Measurements from ENCODE around the gene ICE2.

ICE2 gene

DNA sequence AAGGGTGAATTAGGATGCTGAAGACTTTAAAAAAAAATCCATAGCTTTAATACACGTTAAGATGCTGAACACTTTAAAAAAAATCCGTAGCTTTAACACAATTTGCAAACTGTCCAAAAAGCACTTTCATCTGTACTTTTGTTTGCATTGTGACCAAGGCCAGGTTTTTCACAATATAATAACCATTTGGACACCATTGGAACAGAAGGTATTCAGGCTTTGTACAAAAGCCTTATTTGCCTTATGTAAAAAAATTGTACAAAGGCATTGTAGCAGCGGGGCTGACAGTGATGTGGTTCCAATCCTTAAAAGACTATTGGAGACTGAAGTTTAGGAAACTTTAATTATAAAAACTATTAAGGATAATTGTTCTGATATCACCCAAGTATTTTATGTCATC, 15.2 kb upstream of the ICE2 start:
- no peak for FAIRE-seq

DNA sequence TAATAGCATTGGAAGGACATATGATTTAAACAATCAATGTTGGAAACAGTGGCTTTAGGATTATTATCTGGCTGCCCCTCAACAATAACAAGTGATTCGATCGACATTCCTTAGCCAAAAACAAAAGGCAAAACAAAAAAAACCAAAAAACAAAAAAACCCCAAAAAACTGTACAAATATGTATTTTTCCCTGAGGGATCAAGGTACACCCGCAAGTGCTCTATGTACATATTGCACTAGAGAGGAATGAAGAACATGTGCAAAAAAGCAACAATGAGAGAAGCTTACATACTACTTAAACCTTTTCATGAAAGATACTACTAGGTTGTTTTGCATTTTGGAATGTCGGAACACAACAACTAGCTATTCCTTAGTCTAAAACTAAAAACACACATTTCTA, 14.2 kb upstream of the ICE2 start:
- FAIRE-seq = no peak

DNA sequence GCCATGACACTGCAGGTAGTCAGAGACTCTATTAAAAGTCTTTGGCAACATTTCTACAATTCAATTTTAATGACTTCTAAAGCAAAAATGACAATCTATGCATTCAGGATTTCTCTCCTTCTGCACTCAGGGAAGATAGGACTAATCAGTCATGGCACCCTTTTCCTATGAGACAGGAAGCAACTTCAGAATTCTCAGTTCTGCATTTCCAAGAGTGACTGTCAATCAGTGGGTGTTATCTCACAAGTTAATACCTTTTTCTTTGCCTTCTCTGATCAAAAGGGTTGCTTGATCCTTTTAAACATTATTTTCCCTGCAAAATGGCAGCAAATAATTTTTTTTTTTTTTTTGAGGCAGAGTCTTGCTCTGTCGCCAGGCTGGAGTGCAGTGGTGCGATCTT, 7.8 kb upstream of the ICE2 start:
- FAIRE-seq = no peak

DNA sequence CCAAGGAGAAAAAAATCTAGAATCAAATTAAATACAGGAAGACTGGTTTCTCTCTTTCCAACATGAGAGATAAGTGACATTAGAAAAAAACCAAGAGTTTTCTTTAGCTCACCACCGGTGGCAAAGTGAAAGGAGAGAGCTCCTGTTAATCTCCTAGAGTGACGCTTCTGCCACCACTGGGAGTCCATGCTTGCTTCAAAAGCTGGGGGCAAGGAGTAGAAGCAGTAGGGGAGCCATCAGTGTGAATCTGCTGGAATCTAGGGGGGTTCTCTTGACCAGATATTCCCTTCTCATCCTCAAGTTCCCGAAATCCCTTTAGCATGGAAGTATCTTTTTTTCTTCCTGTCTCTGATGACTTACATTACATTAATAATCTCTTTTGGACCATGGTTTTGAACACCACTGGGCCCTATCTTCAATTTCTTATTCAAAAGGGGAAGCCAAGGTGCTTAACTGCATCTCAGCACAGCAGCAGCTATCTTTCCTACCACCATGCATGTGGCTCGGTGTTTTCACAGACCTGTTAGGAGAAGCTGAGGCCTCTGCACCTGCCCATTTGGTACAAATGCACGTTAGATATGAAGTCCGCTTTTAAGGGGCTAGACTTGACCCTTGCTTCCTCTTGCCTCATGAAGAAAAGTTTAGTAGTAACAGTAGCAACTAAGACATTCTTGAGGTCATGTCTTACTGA, 6.6 kb upstream of the ICE2 start:
- no peak for FAIRE-seq

DNA sequence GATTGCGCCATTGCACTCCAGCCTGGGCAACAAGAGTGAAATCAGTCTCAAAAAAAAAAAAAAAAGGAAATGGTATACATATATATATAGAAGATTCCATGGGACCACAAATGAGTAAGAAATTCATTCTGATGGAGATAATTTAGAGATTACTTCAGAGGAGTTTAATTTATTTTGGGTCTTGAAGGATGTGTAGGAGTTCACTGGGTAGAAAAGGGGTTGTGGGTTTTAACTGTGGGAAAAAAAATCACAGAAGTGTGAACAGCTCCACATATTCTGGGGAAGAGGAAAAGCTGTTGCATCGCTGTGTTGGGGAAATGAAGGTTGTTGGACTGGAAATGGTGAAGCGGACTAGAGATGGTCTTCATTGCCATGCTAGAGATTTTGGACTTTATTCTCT, 4.1 kb upstream of the ICE2 start:
- FAIRE-seq = no peak

DNA sequence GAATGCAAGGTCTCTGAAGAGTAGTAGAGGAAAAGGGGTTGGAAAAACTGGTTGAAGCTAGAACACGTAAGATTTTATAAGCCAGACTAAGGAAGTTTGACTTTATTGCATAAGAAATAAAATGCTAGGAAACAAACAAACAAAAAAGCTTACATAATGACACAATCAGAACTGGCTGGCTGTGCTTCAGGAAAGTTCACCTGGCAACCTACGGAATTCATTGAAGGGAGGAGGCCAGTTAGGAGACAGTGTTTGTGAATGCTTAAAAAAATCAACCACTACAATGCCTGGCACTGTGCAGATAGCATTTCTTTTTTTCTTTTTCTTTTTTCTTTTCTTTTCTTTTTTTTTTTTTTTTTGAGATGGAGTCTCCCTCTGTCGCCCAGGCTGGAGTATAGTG, 1.9 kb upstream of the ICE2 start:
- no peak for FAIRE-seq

DNA sequence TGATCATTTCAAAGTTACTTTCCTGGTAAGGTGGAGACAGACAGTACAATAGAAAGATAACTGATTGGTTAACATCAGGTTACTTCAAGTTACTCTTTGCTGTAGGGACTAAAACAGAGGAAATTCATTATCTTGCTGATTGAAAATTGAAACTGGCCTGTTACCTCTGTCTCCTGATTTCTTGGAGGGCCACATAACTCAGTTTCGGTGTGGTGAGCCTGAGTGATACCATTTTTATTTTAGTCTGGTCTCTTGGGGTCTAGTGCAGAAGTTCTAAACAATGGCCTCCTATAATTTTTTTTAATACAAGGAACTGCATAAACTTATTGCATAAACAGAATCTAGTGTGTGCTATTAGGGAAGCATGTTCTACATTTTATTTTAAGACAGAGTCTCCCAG, 1.2 kb upstream of the ICE2 start:
- FAIRE-seq = no peak

DNA sequence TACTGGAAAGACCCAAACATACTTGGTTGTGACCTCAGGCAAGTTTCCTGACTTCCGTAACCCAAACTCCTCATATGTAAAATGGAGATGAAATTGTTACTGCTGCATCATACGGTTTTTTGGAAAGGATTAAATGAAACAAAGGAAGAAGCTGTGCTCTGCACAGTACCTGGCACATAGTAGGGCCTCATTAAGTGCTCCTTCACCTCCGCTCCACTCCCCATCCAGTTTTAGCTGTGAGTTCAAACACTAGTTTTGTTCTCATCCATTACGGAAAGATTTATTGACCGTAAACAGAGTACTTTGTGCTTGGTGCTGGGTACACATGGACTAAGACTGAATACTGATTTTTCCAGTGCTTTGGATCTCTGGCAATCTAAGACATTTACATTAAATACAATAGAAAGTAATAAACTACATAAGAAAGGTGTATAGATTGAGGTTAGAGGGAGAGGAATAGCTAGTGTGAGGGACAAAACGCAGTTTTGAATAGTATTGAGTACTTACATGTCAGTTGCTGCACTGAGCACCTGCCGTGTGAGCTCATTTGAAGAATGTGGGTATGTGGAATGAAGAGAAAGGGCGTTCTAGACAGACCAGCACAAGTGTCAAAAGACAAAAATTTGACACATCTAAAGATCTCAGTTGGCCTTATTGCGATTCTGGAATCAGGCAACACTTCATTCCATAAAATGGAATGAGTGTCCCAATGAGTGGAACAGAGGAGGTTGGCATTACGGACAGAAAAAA, 594 bp upstream of the ICE2 start:
- FAIRE-seq = no peak

DNA sequence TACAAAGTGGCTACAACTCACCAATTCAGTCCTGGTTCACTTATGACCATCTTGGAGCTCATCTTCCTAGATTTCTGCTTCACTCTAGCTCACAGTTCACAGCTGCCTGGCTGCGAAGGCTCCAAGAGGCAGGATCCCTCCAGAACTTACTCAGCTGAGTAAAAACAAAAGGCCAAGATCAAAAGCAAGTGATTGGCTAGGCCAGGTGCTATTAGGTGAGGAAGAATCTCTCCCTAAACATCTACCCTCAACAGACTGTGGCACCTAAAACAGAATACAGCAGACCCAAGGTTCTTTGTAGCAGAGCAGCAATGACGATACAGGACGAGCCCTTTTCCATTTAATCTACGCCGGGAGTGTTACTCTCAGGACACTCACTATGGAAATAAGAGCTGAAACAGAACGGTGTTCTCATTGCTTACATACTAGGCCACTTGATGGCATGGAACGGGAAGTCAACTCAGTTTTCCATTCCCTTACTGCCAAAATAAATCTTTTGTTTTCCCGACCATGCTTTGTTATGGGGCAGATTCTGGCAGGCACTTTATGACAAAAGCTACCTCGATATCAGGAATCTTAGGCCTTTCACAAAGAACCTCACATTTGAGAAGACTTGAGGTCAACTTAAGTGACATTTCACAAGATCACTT, 901 bp downstream of the ICE2 start:
- FAIRE-seq = no peak

DNA sequence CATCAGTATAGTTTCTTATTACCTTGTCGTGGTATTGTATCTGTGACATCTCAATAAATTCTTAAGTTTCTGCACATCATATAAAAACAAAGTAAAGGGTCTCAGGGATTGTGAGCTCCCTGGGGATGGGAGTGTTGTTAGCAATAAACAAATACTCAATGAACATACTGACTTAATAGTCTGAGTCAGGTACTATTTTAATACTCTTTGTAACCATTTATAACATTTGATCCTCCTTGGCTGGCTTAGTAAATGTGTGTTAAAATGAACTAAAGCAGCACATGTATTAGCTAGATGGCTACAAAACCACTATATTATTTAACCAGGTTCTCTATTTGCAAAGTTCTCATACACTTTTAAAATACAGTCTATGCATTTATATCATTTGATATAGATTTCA, 1.8 kb downstream of the ICE2 start:
- no peak for FAIRE-seq

DNA sequence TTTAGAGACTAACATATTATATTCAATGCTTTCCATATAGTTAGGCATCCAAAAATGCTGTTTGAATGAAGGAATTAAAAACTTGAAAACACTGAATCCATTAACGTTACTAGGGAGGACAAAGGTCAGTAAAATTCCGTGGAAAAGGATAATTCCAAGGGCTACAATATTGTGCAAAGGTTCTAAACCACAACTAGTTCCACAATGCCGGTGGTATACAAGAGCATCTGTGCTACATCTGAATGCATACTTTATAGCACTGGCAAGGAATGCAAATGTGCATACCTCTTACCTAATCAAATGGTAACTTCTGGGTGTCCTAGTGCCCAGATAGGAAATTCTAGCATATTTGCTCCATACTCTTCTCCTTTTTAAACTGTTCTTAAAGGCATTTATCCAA, 2.2 kb downstream of the ICE2 start:
- FAIRE-seq = no peak

DNA sequence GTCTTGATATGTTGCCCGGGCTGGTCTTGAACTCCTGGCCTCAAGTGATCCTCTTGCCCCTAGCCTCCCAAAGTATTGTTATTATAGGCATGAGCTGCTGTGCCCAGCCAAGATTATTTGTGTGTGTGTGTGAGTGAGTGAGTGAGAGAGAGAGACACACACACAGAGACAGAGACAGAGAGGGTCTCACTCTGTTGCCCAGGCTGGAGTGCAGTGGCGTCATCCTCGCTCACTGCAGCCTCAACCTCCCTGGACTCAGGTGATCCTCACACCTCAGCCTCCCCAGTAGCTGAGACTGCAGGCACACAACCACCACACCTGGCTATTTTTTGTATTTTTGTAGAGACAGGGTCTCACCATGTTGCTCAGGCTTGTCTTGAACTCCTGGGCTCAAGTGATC, 5.8 kb downstream of the ICE2 start:
- FAIRE-seq = no peak

DNA sequence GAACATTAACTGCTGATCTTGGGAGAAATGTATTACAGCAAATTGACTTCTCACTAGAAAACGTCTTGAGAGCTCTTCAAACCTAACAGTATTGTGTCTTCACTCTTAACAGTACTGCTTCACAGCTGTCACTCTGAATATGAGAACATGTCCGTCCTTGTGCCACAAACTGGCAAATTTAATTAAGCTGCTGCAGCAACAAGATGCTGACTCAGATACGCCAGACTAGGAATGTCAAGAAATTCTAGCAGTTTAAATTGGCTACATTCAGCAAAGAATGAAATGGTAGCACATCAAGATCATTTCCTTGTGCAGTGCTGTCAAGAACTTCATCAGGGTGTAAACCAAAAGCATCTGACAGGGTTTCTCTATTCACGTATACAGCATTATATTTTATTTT, 7.6 kb downstream of the ICE2 start:
- FAIRE-seq = no peak

DNA sequence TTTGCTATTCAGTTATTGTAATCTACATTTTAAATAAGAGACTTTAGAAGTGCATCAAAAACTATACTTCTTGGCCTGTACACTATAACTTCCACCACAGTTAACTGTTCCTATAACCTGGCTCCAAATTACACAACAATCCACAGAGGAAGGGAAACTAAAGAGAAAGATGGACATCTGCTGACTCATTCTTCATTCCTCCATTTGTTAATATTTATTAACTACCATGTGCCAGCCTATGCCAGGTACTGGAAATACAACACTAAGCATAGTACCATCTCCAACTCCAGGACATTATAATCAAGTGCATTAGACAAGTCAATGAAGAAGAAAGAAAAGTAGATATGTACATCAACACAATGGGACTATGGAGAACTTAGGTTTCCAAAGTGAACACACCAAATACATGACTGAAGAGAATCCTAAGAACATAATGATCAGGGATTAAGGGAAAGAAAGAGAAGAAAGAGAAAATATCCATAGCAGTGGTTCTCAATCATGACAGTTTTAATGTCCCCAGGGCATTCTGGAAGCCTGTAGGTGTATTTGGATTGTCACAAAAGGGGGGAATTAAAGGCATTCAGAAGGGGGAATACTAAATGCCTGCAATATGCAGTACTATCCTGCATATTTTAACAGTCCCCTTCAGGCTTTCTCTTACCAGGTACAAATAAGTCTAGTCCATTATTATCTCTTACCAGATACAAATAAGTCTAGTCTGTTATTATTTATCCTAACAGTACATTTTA, 8.9 kb downstream of the ICE2 start:
- FAIRE-seq = no peak

DNA sequence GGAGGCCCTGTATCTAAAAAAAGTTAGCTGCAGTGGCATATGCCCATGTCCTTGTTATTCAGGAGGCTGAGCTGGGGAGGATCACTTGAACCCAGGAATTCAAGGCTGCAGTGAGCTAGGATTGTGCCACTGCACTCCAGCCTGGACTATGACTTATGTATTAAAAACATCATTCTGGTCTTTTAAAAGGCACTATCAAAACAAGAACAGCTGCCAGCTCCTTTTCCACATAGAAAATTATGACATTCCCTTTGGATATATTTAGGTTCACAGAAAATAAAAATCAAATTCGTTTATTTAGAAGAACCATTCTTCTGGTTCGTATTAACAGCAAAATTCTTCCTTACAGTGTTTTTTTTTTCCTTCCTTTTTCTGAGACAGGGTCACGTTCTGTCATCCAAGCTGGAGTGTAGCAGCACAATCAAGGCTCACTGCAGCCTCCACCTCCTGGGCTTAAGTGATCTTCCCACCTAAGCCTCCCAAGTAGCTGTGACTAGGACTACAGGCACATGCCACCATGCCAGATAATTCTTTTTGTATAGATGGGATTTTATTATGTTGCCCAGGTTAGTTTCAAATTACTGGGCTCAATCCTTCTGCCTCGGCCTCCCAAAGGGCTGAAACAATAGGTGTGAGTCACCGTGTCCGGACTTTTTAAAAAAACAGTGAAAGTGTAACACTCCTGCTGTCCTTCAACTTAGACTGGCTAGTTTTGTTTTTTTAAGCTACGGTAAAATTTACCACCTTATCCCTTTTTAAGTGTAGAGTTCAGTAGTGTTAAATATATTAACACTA, 13.9 kb downstream of the ICE2 start:
- no peak for FAIRE-seq

DNA sequence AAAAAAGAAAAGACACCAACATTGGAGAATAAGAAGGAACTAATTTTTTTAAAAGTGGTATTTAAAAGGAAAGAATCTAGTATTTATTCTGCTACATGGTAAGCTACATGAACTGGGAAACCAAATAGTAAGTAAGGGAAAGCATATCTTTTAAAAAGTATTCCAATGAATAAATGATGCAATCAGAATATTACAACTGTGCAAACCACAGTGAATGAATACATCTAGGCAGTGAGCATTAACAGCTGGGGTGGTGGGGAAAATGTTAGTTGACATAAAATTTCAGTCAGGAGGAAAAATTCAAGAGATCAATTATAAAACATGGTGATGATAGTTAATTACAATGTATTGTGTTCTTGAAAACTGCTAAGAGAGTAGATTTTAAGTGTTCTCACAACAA, 16.9 kb downstream of the ICE2 start:
- FAIRE-seq = peak; percentile 45

DNA sequence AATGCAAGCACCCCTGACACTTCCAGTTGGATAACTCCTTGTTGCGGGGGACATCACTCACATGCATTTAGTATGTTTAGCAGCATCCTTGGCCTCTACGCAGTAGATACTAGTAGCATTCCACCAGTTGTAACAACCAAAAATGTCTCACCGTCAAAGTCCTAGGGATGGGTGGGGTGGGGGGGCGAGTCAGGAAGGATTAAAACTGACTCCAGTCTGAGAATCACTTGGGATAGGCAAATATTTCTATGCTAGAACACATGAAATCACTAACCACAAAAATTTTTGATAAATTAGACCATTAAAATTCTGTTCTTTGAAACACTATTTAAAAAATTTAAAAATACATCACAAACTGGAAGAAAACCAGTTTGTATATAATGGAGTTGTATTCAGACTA, 18.0 kb downstream of the ICE2 start:
- FAIRE-seq = no peak

DNA sequence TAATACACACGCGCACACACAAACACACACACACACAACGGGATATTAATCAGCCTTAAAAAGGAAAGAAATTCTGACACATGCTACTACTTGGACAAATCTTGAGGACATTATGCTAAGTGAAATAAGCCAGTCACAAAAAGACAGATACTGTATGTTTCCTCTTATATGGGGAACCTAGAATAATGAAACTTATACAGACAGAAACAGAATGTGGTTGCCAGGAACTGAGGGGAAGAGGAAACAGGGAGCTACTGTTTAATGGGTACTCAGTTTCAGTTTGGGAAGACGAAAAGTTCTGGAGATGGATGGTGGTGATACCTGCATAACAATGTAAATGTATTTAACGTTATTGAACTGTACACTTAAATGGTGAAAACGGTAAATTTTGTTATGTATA, 20.2 kb downstream of the ICE2 start:
- FAIRE-seq = no peak

DNA sequence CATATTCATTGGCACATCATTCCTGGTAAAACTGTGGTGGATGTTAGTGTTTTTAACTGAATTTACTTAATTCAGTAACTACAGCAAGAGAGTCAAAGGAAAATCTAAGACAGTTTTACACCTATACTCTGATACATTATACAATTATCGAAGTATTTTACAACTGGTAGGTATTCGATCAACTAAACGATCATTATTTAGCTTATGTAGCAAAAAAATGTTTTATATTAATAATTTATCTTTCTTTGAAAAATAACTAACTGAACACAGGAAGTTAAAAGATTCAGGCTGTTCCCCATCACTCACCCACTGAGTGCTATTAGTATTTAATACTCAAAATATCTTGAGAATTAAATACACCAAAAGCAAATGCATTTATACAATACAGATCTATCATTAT, 21.0 kb downstream of the ICE2 start:
- no peak for FAIRE-seq

DNA sequence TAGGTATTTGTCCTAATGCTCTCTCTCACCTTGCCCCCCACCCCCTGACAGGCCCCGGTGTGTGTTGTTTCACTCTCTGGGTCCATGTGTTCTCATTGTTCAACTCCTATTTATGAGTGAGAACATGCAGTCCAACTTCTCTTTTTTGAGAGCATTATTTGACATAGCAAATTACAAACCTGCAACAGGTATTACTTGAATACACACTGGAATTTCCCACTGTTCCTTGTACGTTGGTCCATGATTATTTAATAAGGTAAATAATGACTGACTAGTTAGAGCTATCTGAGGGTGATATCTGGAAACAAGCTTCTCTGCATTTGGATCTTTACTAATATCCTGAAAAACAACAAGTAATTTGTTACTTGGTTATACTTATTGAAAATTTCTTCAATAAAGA, 24.1 kb downstream of the ICE2 start:
- no peak for FAIRE-seq

DNA sequence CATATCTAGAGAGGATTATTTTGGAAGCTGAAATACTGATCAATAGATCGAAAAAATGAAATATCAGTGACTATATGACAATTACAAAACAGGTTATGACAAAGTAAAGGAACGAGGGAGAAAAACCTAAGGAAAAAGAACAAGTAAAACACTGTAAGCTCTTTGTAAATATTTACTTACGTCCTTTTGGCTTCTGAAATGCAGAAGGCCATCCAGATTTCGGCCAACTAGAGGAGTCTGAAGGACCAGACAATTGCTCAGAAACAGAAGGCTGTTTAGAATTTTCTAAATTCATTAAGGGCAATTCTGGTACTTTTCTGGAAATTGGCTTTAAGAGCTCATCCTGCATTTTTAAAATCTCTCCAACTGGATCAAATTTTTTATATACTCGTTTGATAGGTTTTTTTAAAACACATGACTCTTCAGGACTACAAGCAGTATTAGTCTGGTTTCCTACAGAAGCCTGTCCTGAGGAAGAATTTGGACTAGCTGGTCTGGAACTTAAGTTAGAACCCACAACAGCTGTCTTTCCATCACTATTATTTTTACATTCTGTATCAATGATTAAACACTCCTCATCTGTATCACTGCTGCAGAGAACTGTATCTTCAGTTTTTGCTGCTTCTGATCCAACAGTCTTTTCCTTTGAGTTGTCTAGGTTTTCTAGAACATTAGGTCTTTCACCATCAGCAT, 30.1 kb downstream of the ICE2 start:
- FAIRE-seq = no peak

DNA sequence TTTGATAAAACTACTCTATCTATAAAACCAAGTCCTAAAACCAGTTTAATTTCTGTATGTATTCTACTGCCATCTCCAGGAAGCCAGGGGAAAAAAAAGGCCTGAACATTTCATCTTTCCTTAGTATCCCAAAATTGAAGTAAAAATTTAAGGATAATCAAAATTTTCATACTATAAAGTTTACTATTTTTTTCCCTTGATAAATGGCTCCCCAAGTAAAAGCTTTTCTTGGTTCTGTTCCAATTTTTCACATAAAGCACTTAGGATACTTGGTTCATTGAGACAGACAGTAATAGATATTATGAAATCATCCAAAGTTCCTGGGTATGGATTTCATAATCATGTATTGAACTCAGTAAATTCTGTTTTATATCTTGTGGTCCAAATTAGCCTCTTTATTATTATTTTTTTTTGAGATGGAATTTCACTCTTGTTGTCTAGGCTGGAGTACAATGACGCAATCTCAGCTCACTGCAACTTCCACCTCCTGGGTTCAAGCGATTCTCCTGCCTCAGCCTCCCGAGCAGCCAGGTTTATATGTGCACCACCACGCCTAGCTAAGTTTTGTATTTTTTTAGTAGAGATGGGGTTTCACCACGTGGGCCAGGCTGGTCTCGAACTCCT, 34.5 kb downstream of the ICE2 start:
- peak; percentile 88 for FAIRE-seq

All from islet of Langerhans (tissue), 1 donor.